GM19351 (cell line): ENCODE measurements around the gene ANO9.
"Not testable (repeated sequence)": the region's sequence is repeated elsewhere in the genome, so short reads cannot be mapped to it uniquely, and the experiment has no call there.

Experiments used
- ATAC-seq: cut with Tn5 transposase; IDR thresholded peaks from one replicate; pipeline ENCODE4 v1.9.1; 2021; ENCODE audit warnings: mild to moderate bottlenecking, moderate library complexity; ENCODE audit not compliant: unreplicated experiment

The ANO9 gene

DNA sequence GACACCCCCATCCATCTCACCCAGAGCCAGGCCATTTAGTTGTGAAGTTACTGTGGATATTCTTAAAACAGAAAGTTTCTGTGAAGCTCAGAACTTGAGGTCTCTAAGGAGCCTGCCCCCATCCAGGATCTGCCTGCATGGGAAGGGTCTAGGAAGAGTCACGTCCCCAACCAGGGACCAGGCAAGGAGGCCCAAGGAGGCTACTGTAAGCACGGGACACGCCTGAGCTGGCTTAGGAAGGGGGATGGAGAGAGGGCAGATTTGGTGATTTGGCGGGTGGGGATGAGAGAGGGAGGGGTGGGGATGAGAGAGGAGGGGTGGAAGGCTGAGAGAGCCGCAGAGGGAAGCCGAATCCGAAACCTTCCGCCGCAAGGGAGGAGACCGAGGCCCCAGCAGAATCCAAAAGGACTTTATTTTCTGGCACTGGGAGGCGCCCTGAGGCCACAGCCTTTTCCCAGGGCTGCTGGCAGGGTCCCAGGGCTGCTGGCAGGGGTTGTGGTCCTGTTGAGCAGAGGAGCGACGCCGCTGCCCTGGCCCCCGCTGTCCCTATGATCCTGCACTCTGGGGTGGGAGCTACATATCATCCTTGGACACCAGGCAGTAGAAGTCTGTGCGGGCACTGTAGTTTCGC is 36.4 kb downstream of the ANO9 start:
- ATAC-seq, result no peak

DNA sequence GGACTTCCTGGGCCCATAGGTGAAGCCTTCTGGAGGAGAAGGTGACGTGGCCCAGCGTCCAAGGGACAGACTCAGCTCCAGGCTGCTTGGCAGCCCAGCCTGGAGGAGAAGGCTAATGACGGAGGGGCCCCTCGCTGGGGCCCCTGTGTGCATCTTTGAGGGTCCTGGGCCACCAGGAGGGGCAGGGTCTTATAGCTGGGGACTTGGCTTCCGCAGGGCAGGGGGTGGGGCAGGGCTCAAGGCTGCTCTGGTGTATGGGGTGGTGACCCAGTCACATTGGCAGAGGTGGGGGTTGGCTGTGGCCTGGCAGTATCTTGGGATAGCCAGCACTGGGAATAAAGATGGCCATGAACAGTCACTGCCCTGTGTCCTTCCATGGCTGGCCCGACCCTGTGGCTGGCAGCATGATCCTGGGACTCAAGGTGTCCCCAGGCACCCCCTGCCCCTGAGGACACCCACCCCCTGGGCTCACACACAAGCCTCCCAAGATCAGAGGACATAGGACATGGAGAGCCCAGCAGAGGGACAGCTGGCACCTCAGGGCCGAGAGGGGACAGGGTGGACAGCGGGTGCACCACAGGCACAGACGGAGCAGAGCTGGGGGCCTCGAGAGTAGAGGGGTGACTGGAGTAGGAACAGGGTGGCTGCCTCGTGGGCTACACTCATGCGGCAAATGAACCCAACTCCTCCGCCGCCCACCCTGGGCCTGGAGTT is 37.1 kb downstream of the ANO9 start:
- ATAC-seq, result no peak

DNA sequence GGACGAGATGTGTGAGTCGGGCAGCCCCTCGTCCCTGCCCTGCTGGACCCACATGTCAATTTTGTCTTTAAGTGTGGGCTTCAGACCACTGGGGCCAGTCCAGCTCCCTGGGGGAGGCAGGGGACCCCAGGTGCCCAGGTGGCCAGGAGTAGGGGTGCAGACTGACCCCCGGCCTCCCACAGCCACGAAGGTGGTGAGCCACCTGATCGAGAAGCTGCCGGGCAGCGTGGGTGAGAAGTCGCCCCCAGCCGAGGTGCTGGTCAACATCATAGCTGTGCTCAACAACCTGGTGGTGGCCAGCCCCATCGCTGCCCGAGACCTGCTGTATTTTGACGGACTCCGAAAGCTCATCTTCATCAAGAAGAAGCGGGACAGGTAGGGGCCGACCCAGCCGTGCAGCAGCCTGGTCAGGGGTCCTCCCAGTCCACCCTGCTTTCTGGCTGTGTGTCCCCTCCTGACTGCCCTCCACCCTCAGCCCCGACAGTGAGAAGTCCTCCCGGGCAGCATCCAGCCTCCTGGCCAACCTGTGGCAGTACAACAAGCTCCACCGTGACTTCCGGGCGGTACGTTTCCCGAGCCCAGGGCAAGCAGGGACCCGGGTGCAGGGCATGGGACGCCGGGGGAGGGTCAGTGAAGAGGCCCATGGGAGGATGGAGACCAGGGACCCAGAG is 37.9 kb downstream of the ANO9 start:
- ATAC-seq, result no peak

DNA sequence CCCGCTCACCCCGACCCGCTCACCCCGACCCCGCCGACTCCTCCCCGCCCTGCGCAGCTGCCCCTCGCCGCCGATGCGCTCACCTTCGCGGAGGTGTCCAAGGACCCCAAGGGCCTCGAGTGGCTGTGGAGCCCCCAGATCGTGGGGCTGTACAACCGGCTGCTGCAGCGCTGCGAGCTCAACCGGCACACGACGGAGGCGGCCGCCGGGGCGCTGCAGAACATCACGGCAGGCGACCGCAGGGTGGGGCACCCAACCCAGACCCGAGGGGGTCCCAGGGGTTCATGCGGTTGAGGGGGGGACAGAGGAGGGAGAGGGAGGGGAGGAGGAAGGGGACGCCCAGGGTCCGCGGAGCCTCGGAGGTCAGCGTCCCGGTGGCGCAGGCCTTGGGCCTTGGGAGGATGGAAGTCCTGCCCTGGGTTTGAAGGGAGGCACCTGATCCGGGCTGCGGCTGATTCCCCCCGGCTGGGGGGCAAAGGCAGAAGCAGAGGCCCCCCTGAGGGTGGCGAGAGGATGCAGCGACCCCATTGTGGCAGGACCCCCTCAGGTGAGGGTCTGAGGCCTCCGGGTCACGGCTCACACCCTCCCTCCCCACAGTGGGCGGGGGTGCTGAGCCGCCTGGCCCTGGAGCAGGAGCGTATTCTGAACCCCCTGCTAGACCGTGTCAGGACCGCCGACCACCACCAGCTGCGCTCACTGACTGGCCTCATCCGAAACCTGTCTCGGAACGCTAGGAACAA is 38.6 kb downstream of the ANO9 start:
- ATAC-seq, result no peak

DNA sequence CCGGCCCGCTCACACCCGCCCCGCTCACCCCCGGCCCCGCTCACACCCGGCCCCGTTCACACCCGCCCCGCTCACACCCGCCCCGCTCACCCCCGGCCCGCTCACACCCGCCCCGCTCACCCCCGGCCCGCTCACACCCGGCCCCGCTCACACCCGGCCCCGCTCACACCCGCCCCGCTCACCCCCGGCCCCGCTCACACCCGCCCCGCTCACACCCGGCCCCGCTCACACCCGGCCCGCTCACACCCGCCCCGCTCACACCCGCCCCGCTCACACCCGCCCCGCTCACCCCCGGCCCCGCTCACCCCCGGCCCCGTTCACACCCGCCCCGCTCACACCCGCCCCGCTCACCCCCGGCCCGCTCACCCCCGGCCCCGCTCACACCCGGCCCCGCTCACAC is 40.6 kb downstream of the ANO9 start:
- ATAC-seq, result not testable (repeated sequence)

DNA sequence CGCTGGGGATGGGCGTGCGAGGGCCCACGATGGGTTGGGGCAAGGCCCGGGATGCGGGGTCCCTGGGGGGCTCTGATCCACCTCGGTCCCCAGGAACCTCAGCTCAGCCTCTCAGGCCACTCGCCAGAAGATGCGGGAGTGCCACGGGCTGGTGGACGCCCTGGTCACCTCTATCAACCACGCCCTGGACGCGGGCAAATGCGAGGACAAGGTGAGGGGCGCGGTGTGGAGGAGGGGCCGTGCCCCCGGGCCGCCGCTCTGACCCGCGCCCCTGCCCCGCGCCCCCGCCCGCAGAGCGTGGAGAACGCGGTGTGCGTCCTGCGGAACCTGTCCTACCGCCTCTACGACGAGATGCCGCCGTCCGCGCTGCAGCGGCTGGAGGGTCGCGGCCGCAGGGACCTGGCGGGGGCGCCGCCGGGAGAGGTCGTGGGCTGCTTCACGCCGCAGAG is 41.5 kb downstream of the ANO9 start:
- no peak for ATAC-seq

DNA sequence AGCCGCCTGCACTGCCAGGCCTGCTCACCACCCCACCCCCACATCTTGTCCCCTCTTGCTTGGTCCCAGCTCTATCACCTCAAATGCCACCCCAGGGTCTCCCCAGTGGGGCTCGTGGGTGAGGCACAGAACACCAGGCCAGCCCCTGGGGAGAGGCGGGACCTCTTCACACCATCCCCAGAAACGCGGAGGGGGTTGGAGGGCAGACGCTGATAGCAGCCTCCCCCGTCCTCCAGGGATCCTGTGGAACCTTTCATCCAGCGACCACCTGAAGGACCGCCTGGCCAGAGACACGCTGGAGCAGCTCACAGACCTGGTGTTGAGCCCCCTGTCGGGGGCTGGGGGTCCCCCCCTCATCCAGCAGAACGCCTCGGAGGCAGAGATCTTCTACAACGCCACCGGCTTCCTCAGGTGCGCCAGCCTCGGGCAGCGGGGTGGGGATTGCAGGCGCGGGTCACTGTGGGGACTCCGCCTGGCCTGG is 42.0 kb downstream of the ANO9 start:
- ATAC-seq, result no peak

DNA sequence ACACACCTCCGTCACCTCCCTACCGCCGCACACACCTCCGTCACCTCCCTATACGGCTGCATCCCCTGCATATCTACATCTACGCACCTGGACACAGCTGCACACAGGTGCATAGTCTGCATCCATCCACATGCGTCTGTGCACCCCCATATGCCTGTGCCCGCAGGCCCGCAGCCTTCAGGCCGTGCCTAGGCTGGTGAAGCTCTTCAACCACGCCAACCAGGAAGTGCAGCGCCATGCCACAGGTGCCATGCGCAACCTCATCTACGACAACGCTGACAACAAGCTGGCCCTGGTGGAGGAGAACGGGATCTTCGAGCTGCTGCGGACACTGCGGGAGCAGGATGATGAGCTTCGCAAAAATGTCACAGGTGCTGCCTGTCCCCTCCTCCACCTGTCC is 43.0 kb downstream of the ANO9 start:
- ATAC-seq, result no peak

DNA sequence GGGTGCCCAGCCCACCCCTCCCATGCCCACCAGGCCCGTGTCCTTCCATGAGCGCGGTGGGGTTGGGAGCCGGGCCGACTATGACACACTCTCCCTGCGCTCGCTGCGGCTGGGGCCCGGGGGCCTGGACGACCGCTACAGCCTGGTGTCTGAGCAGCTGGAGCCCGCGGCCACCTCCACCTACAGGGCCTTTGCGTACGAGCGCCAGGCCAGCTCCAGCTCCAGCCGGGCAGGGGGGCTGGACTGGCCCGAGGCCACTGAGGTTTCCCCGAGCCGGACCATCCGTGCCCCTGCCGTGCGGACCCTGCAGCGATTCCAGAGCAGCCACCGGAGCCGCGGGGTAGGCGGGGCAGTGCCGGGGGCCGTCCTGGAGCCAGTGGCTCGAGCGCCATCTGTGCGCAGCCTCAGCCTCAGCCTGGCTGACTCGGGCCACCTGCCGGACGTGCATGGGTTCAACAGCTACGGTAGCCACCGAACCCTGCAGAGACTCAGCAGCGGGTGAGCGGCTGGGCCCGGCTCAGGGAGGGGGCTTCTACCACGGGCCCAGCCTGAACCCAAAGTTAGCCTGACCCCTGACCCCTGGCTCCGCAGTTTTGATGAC is 44.8 kb downstream of the ANO9 start:
- peak; percentile 90 for ATAC-seq

DNA sequence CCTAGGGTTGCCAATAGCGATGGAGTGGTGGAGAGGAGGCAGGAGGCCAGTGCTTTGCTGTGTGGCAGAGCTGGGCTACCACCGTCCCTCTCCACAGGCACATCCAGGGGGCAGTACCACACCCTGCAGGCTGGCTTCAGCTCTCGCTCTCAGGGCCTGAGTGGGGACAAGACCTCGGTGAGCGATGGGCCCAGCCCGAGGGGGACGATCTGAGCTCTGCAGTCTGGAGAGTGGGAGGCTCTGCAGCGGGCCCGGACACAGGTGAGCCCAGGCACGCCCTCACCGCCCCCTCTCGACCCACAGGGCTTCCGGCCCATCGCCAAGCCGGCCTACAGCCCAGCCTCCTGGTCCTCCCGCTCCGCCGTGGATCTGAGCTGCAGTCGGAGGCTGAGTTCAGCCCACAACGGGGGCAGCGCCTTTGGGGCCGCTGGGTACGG is 45.3 kb downstream of the ANO9 start:
- peak; percentile 26 for ATAC-seq

DNA sequence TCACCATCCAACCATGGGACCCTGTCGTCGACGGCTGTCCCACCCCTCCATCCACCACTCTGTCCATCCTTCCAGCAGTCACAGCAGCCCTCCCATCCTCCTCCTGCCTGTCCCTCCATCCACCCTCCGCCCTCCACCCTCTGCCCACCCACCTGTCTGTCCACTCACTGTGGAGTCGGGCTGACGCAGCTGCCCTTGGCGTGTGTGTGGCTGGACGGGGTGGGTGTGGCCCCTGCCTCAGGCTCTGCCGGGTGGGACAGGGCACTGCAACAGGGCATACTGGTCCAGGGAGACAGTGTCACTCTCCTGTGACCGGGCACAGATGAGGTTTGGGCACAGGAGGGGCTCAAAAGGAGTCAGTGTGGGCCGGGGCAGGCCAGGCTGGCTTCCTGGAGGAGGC is 45.9 kb downstream of the ANO9 start:
- no peak for ATAC-seq

DNA sequence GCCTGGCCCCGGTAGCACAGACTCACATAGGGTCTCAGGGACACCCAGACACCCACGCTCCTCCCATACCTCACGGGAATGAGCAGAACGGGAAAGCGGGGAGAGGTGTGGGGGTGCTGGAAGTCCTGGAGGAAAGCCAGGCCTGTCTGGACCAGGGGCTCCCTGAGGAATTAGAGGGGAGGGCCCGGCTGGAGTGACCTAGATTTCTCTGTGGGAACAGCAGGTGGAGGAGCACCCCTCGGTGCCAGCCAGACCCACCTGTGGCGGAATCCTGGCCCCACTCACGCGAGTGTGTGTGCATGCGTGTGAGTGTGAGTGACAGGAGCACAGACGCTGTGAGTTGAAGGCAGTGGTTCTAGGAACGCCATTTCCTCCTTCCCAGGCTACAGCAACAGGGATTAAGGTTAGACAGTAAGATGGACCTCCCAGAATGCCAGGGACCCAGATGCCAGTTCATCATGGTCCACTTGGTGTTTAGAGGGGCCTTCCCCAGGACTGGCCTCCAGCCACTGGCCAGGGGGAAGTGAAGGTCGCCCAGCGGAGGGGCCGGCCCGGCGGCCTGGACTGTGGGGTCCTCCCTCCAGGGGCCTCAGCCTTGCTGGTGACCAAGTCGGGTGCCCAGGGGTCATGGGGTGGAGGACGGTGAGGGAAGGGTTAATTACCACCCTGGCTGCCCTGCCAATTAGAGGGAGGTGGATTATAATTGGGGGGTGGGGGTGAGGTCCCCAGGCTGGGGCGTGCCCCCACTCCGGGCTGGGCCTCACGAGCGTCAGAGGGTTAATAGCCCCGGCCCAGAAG is 46.8 kb downstream of the ANO9 start:
- ATAC-seq, result no peak

DNA sequence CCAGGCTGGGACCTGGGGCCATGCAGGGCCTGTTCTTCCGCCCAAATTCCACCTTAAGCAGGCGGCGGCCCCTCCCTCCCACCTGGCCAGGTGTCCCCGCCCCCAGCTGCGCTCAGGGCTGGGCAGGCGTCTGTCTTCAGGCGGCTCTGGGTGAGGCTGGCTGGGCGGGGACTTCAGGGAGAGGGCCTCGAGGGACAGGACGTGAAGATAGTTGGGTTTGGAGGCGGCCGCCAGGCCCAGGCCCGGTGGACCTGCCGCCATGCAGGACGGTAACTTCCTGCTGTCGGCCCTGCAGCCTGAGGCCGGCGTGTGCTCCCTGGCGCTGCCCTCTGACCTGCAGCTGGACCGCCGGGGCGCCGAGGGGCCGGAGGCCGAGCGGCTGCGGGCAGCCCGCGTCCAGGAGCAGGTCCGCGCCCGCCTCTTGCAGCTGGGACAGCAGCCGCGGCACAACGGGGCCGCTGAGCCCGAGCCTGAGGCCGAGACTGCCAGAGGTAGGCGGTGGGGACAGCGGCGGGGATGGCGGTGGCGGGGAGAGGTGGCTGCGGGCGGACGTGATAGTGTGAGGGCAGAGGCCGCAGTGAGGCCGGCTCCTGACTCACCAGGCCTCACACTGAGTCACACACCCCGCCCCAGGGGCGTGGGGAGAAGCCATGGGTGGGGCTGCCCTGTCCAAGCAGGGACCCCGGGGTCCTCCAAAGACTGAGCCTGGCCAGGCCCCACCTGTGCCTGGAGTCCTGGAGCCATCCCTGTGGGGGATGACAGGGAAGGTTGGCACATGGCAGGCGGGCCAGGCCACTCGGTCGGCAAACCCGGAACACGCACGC is 47.6 kb downstream of the ANO9 start, which contains the start of gene PKP3:
TSS of gene PKP3 (plus strand) at position 176 of the 824 bp plus-strand sequence. CDS start at position 260, 84 bp downstream.
- ATAC-seq, result no peak

DNA sequence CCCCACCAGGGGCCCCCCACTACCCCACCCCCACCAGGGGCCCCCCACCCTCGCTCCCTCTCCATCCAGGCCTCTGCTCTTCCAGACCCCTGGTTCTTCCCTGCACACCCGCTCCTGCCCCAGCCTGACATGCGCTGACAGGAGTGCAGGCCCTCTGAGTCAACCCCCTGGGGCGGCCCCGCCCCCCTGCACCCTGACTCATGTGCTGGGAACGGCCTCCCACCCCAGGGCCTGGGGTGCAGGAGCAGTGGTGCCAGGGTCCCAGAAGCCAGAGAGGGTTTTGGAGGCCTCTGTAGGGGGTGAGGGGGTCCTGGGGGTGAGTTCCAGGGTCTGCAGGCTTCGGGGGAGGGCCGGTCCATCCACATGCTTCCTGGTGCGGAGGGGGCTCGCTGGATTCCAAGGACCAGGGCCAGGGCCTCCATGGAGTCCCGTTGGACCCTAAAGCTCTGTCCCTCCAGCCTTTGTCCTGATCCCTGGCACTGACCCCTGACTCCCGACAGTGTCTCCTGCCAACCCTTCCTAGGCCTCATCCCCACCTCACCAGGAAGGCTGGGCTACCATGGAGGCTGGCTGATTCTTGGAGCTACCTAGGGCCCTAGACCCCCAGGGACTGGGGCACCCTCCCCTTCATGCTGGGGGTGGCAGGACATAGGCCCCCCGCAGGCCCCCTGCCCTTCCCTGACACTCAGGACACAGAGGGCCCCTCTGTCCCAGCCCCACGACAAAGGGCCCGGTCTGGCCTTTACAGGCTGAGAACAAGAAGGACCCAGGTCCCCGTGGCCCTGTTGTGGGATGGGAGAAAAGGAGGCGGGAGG is 48.4 kb downstream of the ANO9 start:
- no peak for ATAC-seq

DNA sequence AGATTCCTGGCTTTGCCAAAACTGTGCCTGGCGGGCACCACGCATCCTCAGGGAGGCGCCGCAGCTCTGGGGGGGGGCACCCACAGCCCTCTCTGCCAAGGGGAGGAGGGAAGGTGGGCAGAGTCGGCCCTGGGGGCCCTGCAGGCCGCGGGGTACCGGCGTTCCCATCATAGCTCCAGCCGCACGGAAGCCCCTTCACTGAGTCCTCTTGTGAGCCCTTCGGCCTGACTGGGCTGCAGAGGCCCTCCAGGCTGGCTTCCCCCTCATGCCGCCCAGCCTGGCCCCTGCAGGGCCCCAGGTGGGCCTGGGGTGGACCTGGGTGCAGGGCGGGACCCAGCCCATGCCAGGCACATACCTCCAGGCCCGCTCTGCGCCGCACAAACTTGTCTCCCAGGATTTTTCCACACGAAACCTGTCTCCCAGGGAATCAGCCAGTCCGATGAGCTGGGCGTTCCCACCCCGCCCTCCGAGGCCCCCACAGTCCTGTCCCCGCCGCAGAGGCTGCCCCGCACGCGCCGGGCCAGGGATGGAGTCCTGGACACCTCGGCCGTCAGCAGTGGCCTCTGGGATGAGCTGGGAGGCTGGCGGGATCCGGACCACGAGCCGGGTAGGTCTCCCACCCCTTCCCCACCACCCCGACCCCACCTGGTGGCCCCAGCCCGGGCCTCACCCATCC is 49.6 kb downstream of the ANO9 start:
- no peak for ATAC-seq

DNA sequence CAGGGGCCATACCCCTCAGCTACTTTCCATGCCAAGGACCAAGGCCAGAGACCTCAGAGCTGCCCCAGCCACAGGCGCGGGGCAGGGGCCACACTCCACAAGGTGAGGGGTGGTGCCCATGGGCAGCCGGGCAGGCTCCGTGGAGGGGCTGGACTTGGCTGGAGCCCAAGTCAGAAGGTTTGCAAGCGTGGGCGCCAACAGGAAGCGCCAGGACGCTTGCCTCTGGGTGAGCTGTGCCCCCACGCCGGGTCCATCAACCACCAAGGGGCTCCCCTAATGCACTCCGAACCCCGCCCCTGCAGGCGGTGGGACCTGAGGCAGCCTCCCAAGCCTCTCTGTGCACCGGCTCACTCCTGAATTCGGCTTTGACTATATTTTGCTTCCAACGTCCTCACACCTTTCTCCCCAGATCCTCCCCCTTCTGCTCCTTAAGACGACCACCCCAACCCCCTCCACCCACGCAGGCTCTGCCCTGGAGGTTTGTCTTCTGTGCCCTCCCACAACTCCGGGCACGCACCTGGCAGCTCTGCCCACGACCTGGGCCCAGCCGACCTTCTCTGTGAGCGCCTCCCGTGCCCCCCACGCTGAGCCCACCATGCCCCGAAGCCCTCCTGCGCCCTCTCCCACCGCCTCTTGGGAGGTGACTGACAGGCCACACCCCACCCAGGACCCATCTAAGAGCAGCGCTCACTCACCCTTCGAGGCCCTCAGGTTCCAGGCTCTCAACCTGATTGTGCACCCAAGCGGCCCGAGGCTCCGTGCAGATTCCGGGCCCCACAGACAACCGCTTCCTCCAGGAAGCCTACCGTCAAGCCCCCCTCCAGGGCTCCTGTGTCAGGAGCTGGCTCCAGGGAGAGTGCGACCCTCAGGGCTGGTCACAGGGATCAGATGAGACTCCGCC is 50.4 kb downstream of the ANO9 start:
- no peak for ATAC-seq

DNA sequence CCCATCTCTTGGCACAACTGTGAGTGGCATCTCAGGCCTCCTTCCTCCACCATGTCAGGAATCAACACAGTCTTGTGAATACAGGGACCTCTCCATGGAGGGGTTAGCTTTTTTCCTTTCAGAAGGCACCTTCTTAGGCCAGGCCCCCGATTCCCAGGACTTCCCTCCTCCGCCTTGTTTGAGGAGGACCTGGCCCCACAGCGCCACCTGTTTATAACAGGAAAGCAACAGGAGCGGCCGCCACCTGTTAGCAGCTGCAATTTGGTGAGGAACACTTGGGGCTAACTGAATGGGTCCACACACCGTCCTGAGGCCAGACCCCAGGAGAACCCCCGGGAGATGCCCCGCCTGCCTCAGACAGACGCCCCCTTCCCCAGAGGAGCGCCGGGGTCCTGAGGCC is 51.6 kb downstream of the ANO9 start:
- ATAC-seq, result no peak
